Measurements from ENCODE around the gene GNG11.

Gene GNG11

GRCh38 chr7:93945756-93946535 is 24.4 kb downstream of the GNG11 start:
- DNase-seq (ENCODE audit: extremely low read depth in 1 of 2, low read depth in 1 of 2), result no peak

DNA sequence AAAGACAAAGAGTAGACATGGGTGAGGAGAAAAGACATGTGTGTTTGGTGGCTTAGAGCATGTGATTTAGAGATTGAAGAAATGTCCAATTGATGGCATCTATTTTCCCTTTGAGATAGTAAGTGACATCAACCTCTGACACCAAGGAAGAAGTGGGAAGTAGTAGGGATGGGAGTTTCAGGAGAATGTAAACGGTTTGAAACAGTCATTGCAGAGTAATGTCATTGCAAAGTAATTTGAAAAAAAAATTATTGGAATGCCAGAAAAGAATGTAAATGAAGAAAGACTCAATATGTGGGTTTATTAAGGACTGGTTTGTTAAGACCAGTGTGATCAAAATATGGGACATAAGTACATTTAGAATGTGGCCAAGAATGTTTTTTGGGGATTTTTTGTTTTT is 26.6 kb downstream of the GNG11 start:
- no peak for DNase-seq (ENCODE audit: extremely low read depth in 1 of 2, low read depth in 1 of 2)

DNA sequence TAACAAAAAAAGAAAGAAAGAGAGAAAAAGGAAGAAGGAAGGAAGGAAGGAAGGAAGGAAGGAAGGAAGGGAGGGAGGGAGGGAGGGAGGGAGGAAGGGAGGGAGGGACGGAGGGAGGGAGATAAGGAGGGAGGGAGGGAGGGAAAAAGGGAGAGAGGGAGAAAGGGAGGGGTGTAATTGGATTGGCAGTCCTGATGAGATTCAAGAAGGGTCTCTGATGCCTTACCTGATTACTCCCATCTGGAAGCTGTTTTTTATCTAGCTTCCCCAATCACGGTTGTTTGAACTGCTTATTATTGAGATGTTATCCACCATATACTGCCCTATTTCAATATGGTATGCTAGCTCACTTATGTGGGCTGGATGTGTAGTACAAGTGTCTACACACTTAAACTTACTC is 27.3 kb downstream of the GNG11 start:
- no peak for DNase-seq (ENCODE audit: extremely low read depth in 1 of 2, low read depth in 1 of 2)

DNA sequence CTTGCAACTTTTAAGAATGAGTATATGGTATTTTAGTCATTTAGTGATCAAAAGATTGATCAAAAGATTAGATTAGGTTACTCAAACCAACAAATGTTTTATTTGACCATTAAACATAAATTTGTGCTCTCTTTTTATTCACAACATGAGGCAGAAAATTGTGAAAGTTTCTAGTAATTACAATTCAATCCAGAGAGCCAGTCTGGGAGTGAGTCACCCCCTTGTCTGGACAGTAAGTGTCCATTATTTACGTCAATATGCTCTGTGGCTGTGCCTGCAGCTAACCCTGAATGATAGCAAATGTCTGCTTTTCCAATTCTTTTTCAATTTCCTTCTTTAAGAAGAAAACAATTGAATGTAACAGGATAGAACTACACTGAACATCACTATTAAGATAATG is 27.9 kb downstream of the GNG11 start:
- no peak for DNase-seq (ENCODE audit: extremely low read depth in 1 of 2, low read depth in 1 of 2)

DNA sequence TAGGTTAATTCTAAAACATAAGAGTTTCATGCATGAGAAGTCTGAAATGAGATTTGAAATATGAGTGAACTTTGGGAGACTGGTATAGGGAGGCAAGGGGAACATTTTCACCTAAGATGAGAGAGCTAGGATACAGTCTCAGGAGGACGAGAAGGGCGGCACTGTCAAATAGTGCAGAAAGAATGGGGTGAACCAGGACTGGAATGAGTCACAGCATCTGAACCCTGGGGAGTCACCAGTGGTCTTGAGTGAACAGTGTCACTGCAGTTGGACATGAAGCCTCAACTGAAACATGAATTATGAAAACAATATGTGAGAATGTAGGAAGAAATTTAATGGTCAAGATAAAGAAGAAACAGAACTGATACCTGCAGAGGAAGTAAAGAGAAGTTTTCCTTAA is 33.8 kb downstream of the GNG11 start:
- no peak for DNase-seq (ENCODE audit: extremely low read depth in 1 of 2, low read depth in 1 of 2)

GRCh38 chr7:93957767-93958166 is 36.2 kb downstream of the GNG11 start:
- DNase-seq (ENCODE audit: extremely low read depth in 1 of 2, low read depth in 1 of 2), result no peak

GRCh38 chr7:93958216-93958615 is 36.7 kb downstream of the GNG11 start:
- no peak for DNase-seq (ENCODE audit: extremely low read depth in 1 of 2, low read depth in 1 of 2)

DNA sequence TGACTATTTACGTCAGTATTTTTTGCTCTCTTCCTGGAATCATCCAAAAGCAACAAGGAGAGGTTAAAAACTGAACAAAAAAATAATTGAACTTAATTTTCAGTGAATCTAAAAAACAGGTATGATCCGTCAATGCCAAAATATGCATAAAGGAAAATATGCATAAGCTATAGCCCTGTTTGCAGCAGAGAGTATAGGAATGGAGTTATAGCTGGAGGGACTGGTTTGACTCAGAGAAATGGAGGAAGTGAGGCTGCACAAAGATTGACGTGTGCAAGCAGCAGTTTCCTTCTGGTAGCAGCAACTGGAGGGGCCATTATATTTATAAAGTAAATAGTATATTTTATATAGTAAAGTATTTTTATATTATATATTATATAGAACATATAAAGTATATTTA is 37.1 kb downstream of the GNG11 start:
- no peak for DNase-seq (ENCODE audit: extremely low read depth in 1 of 2, low read depth in 1 of 2)

DNA sequence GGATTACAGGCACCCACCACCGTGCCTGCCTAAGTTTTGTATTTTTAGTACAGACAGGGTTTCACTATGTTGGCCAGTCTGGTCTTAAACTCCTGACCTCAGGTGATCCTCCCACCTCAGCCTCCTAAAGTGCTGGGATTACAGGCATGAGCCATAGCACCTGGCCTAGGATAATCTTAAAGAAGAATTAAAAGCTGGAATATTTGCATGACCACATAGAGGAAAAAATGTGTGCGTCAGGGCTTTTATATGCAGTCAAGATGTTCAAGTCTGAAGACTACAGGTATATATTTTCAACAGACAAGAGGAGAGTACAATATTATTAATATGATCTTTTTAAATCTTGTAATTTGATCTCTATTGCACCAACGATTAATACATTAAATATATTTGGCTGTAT is 39.5 kb downstream of the GNG11 start:
- DNase-seq (ENCODE audit: extremely low read depth in 1 of 2, low read depth in 1 of 2), result no peak

- DNase-seq (ENCODE audit: extremely low read depth in 1 of 2, low read depth in 1 of 2), result no peak
Measured at GRCh38 chr7:93964262-93964661, 42.7 kb downstream of the GNG11 start.

GRCh38 chr7:93964813-93965212 is 43.3 kb downstream of the GNG11 start:
- no peak for DNase-seq (ENCODE audit: extremely low read depth in 1 of 2, low read depth in 1 of 2)

DNA sequence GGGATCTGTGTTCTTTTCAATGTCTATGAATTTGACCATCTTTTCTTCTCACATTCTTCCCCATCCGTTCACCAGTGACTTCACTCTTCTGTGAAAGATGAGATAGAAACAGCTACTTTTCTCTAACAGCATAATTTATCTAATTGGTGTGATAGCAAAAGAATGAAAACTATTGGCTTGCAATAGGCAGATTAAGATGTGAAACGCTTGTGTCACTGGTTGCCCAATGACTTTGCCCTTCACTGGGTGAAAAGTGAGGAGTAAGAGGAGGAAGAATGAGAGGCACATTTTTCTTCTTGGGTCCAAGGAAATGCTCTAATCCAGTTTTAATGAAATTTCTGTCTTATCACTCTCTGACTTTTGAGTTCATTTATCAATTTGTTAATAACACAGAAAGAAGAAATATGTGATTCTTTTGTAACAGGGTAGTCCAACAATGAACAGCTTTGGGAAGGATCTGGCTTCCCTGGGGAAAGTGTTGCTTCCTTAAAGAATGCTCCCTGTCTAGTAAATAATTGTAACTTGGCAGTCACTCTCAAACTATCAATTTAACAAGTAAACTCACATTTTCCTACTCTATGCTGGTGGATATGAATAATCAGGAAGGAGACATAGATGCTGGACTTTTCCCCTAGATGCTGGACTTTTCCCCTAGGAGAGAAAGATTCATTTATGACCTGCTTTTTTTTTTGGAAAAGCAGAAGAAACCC is 47.5 kb downstream of the GNG11 start:
- DNase-seq (ENCODE audit: extremely low read depth in 1 of 2, low read depth in 1 of 2), result no peak

- no peak for DNase-seq (ENCODE audit: extremely low read depth in 1 of 2, low read depth in 1 of 2)
Measured at GRCh38 chr7:93972029-93972725, 50.6 kb downstream of the GNG11 start.

DNA sequence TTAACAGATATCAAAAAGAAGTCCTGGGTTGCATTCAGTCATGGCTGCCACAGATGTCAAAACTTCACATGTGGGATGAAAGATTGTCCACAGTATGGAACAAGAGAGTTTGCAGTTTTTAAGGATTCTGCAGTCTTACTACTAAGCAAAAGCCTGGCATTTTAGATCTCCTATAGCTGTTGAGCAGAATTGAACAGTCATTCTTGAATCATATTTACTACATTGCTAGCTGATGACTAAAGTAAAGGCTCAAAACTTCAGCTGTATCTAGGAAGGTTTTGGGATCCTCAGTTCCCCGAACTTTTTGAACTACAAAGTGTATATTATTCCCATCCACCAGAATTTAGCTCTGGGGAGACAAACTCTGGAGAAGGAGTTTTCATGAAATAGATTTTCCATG is 51.6 kb downstream of the GNG11 start:
- DNase-seq (ENCODE audit: extremely low read depth in 1 of 2, low read depth in 1 of 2), result no peak

DNA sequence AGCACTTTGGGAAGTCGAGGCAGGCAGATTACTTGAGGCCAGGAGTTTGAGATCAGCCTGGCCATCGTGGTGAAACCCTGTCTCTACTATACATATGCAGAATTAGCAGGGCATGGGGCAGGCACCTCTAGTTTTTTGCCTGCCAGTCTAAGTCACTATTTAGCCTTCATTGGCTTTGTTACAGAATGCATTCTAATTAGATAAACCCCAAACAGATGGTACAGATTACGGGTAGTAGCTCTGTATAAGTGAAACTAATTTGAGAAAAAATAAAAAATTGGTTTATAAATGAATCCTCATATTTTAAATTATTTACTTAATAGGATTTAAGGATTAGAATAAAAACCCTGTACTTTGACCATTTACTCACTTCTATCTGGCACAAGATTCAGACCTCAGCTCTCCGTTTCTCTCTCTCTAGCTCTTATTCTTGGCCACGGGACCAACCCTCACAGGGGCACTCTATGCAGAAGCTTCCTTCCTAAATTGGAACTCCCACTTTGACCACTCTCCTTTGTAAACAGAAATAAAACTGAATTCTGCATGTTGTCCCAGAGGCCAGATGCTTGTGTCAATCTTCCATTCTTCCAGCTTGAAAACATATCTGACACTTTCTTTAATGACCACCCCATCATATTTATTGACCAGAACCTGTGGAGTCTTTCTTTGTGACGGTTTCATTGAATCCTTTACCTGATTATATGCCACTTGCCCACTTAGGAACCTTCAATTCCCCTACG is 55.8 kb downstream of the GNG11 start:
- no peak for DNase-seq (ENCODE audit: extremely low read depth in 1 of 2, low read depth in 1 of 2)

Data from stimulated activated CD8-positive, alpha-beta memory T cell treated with anti-CD3 and anti-CD28 coated beads, Interleukin-7, amount 100 ng/mL, for 48 hours (primary cell).